Loucy (cell line): ENCODE results near the gene CEBPB.

ENCODE experiments used
- EZH2phosphoT487 ChIP-seq: fragments of 200-600 bp; IDR thresholded peaks from 2 replicates; pipeline ENCODE4 v1.6.1; 2018; ENCODE audit warnings: antibody characterized with exemption, mild to moderate bottlenecking, moderate library complexity, borderline replicate concordance
- TF ChIP-seq, protein P1 (sequence below): fragments of 200-600 bp; sonication (generic); conservative IDR thresholded peaks from 2 replicates; pipeline ENCODE4 v1.5.1; 2014; ENCODE audit warnings: mild to moderate bottlenecking, antibody characterized with exemption, low read length

DNA sequence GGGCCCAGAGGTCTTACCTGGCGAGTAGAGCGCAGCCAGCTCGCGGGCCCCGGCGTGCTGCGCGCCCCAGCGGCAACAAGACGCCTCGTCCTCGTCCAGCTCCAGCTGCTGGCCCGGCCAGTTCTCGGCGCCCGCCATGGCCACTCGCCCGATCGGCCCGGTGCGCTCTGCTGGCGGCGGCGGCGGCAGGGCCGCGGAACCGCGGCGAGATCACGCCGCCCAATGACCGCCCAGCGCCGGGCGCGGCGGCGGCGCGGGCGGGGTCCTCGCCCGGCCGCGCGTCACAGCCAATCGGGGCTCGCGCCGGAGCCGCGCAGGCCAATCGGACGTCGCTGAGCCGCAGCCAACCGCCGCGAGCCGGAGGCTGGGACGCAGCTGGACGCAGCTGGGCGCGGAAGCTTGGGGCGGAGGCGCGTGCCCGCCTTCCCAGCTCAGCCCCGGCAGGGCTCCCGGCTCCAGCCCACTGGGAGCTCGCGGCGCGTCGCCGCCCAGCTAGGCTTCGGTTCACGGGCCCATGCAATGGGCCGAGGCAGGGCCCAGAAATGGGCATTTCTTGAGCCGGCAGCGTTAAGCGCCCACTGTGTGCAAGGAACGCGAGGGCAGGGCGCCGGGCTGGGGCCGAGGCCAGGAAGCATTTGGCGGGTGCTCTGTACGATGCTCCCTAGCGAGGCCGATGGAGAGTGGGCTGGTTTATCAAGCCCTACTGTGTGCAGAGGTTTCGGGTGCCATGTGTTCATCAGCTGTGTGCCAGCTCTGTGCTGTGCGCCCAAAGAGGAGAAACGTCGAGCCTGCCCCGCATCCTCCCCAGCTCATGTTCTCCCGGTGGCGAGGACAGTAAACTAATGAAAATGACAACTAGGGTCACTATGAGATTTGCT is 36.9 kb upstream of the CEBPB start, which contains the start of gene PEDS1:
- TF ChIP-seq, protein P1, sequence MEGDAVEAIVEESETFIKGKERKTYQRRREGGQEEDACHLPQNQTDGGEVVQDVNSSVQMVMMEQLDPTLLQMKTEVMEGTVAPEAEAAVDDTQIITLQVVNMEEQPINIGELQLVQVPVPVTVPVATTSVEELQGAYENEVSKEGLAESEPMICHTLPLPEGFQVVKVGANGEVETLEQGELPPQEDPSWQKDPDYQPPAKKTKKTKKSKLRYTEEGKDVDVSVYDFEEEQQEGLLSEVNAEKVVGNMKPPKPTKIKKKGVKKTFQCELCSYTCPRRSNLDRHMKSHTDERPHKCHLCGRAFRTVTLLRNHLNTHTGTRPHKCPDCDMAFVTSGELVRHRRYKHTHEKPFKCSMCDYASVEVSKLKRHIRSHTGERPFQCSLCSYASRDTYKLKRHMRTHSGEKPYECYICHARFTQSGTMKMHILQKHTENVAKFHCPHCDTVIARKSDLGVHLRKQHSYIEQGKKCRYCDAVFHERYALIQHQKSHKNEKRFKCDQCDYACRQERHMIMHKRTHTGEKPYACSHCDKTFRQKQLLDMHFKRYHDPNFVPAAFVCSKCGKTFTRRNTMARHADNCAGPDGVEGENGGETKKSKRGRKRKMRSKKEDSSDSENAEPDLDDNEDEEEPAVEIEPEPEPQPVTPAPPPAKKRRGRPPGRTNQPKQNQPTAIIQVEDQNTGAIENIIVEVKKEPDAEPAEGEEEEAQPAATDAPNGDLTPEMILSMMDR = no peak
- no peak for TF ChIP-seq EZH2phosphoT487
